Measurements from ENCODE around the gene ARVCF. TPM values are rescaled to one million over a fixed set of nuclear protein-coding genes. Genes with fewer than 3 reads are reported as not detected.

ARVCF gene
- total RNA-seq, 1 donor from 2014 or later: 3.1 TPM

GRCh38 chr22:20053407-20054033, 36.9 kb upstream of the ARVCF start:
- ATAC-seq: no peak

- ATAC-seq: peak; percentile 94
Observed at GRCh38 chr22:20052309-20053259, 36.0 kb upstream of the ARVCF start.

- ATAC-seq: no peak
Observed at GRCh38 chr22:20051927-20052308, 35.3 kb upstream of the ARVCF start.

- ATAC-seq: no peak
Observed at GRCh38 chr22:20046730-20047129, 30.1 kb upstream of the ARVCF start.

GRCh38 chr22:20044495-20045151, 28.0 kb upstream of the ARVCF start:
- no peak for ATAC-seq

GRCh38 chr22:20043997-20044342, 27.3 kb upstream of the ARVCF start:
- ATAC-seq: no peak

GRCh38 chr22:20043057-20043996, 26.7 kb upstream of the ARVCF start:
- ATAC-seq: no peak

GRCh38 chr22:20040327-20041200, 23.9 kb upstream of the ARVCF start:
- no peak for ATAC-seq

- no peak for ATAC-seq
Observed at GRCh38 chr22:20039683-20040325, 23.2 kb upstream of the ARVCF start.

GRCh38 chr22:20038574-20038973, 22.0 kb upstream of the ARVCF start:
- no peak for ATAC-seq

- ATAC-seq: no peak
Observed at GRCh38 chr22:20037419-20037818, 20.8 kb upstream of the ARVCF start.

GRCh38 chr22:20036535-20037392, 20.1 kb upstream of the ARVCF start:
- ATAC-seq: no peak

GRCh38 chr22:20036084-20036482, 19.5 kb upstream of the ARVCF start:
- no peak for ATAC-seq

GRCh38 chr22:20035375-20036083, 18.9 kb upstream of the ARVCF start:
- ATAC-seq: no peak

GRCh38 chr22:20034143-20034542, 17.5 kb upstream of the ARVCF start:
- no peak for ATAC-seq

GRCh38 chr22:20033045-20033706, 16.6 kb upstream of the ARVCF start:
- ATAC-seq: no peak

- ATAC-seq: peak; percentile 33
Observed at GRCh38 chr22:20032407-20032991, 15.9 kb upstream of the ARVCF start.
